Activated B cell treated with CpG ODN at 0.5 μM for 24 hours (primary cell): ENCODE results near the gene MFRP. TPM values are rescaled to one million over a fixed set of nuclear protein-coding genes. Genes with fewer than 3 reads are reported as not detected.

Experiments
- ATAC-seq: fragments of 200-7000 bp; cut with Tn5 transposase; one replicate; pipeline ENCODE4 v1.10.0; 2021; ENCODE audit warnings: low read depth, mild to moderate bottlenecking, moderate library complexity
- CTCF ChIA-PET: fragments of 350-600 bp; sonication (Branson Sonifier 250); formaldehyde crosslinking; loops from one replicate; lab custom pipeline; 2021; ENCODE audit warnings: antibody characterized with exemption; lab: Charles Lee
- POLR2A ChIA-PET: fragments of 350-600 bp; sonication (Branson Sonifier 250); formaldehyde crosslinking; loops from one replicate; lab custom pipeline; 2021; ENCODE audit warnings: antibody characterized with exemption; lab: Charles Lee
- DNase-seq: peaks from one replicate; pipeline ENCODE4 v3.0.0; 2022
- H3K27ac Mint-ChIP-seq: one replicate; pipeline ENCODE4 v1.8.0; 2020; ENCODE audit warnings: mixed read lengths
- H3K27me3 Mint-ChIP-seq: one replicate; pipeline ENCODE4 v1.8.0; 2021; ENCODE audit warnings: mixed read lengths
- H3K36me3 Mint-ChIP-seq: one replicate; pipeline ENCODE4 v1.8.0; 2021; ENCODE audit warnings: low read depth, mixed read lengths
- H3K4me1 Mint-ChIP-seq: one replicate; pipeline ENCODE4 v1.8.0; 2021; ENCODE audit warnings: mixed read lengths
- H3K4me3 Mint-ChIP-seq: one replicate; pipeline ENCODE4 v1.8.0; 2020; ENCODE audit warnings: mild to moderate bottlenecking, mixed read lengths
- H3K9me3 Mint-ChIP-seq: one replicate; pipeline ENCODE4 v1.8.0; 2020; ENCODE audit warnings: mixed read lengths
- intact Hi-C: fragments of 100-400 bp; cut with micrococcal nuclease; formaldehyde crosslinking; loops from one replicate; pipeline ENCODE4 v1.15.1; 2024
- total RNA-seq: library from RNA; stranded (reverse); gene quantifications from 2 replicates; pipeline ENCODE4 v1.2.3, GENCODE V29; 2022
- TF ChIP-seq, protein P1 (sequence below): fragments of 200-600 bp; IDR thresholded peaks from one replicate; pipeline ENCODE4 v1.8.0; 2022; ENCODE audit warnings: antibody characterized with exemption, mild to moderate bottlenecking

Gene MFRP
- total RNA-seq, 1 donor from 2014 or later: not detected

DNA sequence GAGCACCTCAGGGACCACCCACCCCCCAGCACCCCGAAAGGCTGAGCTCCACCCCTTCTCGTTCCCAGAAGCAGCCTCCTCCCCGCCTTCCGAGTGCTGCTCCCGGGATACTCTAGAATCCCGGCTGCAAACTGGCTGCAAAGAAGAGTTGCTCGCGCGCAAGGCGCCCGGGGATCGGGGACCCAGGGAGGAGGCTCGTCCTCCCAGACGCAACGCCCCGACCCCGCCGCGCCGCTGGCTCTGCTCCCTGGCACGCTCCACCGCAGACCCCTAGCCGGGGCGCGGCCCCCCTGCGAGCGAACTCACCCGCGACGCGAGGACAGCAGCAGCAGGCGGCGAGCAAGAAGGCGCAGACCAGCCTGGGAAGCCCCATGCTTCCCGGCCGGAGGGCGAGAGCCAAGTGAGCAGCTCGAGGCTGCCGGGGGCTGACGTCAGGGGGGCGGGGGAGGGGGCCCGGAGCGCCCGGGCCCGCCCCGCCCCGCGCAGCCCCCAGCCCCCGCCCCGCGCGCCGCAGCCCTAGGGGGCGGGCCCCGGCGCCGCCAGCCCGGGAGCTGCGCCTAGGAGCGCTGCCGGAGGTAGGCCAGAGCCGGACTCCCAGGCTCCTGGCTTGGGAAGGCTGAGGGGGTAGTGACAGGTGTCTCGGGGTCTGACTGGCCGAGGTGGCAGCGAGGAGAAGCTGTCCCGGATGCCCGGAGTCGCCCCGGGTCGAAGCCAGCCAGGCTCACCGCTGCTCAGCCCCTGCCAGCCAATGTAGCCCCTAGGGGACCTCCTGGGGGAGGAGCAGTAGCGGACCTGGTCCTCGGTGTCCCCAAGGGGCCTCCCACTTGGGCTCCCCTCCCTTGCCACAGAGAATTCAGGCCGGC lies 29.5 kb downstream of the MFRP start, which contains the start of gene MCAM:
Gene MCAM, minus strand, starts transcription at position 402 of the 863 bp plus-strand sequence. Its CDS starts 29 bp downstream, at position 373.
- Mint-ChIP-seq H3K9me3 (no peaks in the 10 kb centered on the region), H3K4me1 (peaks cover 46% of the 10 kb centered on the region), H3K4me3 (peak within 1 kb of the TSS; percentile 73), H3K36me3 (no peaks in the 10 kb centered on the region), H3K27me3 (peaks cover 26% of the 10 kb centered on the region), H3K27ac (no peak within 1 kb of the TSS)
- ATAC-seq (no peak), DNase-seq (no peak)
- intact Hi-C loops: loop anchor here (5.0 kb wide), 1 partner anchor 320 kb away; the partner anchor contains the start of gene CENATAC
- TF ChIP-seq, protein P1, sequence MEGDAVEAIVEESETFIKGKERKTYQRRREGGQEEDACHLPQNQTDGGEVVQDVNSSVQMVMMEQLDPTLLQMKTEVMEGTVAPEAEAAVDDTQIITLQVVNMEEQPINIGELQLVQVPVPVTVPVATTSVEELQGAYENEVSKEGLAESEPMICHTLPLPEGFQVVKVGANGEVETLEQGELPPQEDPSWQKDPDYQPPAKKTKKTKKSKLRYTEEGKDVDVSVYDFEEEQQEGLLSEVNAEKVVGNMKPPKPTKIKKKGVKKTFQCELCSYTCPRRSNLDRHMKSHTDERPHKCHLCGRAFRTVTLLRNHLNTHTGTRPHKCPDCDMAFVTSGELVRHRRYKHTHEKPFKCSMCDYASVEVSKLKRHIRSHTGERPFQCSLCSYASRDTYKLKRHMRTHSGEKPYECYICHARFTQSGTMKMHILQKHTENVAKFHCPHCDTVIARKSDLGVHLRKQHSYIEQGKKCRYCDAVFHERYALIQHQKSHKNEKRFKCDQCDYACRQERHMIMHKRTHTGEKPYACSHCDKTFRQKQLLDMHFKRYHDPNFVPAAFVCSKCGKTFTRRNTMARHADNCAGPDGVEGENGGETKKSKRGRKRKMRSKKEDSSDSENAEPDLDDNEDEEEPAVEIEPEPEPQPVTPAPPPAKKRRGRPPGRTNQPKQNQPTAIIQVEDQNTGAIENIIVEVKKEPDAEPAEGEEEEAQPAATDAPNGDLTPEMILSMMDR: no peak
- POLR2A ChIA-PET: interaction anchor here (0.5 to 0.8 kb wide), 2 partner anchors 21 to 215 kb away, joined by 3 to 9 read pairs; no protein-coding TSS in a partner anchor
- CTCF ChIA-PET: no interaction called here

DNA sequence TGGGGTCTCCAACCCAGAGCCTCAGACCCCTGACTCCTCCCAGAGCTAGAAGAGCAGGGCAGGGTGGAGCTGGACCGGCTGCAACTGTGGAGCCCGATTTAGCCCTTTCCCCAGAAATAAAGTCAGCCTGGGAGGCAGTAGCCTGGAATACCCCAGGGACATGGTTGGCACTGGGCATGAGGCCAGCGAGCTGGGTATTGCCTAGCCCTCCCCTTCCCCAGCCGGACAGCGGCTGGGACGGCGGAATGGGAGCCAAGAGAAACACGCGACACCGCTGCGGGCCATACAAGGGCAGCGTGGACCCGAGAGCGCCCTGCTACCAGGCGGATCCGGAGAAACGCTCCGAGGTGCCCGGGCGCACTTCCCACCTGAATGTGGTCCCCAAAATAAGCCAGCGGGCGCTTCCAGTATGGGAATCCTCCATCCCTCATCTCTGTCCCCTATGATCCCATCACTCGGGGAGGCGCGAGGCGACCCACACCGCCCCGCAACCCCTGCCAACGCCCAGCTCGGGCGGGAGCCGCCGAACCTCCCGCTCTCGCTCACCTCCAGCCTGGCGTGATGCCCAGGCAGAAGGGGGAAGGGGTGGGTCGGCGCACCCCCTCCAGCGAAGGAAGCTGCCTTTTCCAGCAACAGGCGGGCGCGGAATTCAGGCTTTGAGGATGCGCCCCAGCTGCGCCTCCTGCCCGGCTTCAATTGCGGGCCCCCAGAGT lies 30.3 kb downstream of the MFRP start:
- Mint-ChIP-seq H3K9me3 (no peaks in the 10 kb centered on the region), H3K27me3 (peaks cover 26% of the 10 kb centered on the region), H3K4me3 (peak overlapping the region; percentile 73), H3K27ac (no peak overlapping the region), H3K36me3 (no peaks in the 10 kb centered on the region), H3K4me1 (peaks cover 39% of the 10 kb centered on the region)
- intact Hi-C loops: loop anchor here (5.0 kb wide), 1 partner anchor 319 kb away; the partner anchor contains the start of gene CENATAC
- DNase-seq: no peak
- TF ChIP-seq, protein P1: no peak
- CTCF ChIA-PET: interaction anchor here (1.6 kb wide), 1 partner anchor 22 kb away, joined by 3 read pairs; no protein-coding TSS in a partner anchor
- ATAC-seq: no peak
- POLR2A ChIA-PET: interaction anchor here (0.8 to 1.5 kb wide), 2 partner anchors 22 to 147 kb away, joined by 3 read pairs; no protein-coding TSS in a partner anchor

DNA sequence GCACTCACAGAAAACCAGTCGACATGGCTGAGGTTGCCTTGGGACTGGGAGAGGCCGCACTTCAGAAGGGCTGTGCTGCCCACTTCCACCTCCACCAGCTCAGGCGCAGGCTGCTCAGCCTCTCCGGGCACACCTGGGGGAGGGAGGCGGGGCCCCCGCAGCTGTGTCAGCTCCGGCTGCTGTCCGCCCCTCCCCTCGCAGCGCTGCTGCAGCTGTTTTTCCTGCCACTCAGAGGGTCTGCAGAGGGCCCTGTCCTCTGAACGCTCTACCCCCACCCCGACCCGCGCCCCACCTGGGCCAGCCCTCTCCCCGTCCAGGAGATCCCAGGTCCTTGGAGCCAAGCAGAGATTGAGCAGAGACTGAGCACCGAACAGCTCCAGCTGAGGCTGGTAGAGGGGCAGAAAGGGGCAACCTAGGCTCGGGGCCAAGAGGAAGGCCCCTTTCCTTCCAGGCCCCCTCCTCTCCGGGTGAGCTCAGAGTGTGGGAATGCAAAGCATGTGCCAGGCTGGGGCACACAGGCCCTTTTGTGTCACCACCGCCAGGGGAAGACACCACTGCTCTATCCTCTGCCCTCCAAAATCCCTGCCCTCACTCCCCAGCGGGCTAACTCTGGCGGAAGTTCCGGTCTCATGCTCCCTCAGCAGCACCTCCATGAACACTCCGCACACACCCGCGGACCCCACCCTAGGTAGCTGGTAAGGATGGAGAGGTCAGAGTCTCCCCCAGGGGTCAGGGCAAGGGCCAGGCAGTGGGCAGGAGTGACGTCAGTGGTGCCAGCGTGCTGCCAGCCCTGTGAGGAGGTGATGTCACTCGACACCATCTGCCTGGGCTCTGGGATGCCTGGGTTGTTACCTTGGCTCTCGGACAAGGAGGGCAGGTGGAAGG lies 31.1 kb downstream of the MFRP start:
- intact Hi-C loops: loop anchor here (1.0 to 5.0 kb wide), 3 partner anchors 8 to 318 kb away; partner anchors contain the start of genes CENATAC and RNF26
- Mint-ChIP-seq H3K36me3 (no peaks in the 10 kb centered on the region), H3K9me3 (no peaks in the 10 kb centered on the region), H3K27ac (no peak overlapping the region), H3K4me1 (peaks cover 39% of the 10 kb centered on the region), H3K4me3 (peak overlapping the region; percentile 73), H3K27me3 (peaks cover 26% of the 10 kb centered on the region)
- ATAC-seq: peak; percentile 75
- no peak for DNase-seq
- ChIA-PET POLR2A (interaction anchor here (1.5 kb wide), 1 partner anchor 146 kb away, joined by 3 read pairs; no protein-coding TSS in a partner anchor), CTCF (interaction anchor here (1.1 to 1.6 kb wide), 3 partner anchors 8 to 23 kb away, joined by 3 read pairs; no protein-coding TSS in a partner anchor)
- TF ChIP-seq, protein P1: no peak

DNA sequence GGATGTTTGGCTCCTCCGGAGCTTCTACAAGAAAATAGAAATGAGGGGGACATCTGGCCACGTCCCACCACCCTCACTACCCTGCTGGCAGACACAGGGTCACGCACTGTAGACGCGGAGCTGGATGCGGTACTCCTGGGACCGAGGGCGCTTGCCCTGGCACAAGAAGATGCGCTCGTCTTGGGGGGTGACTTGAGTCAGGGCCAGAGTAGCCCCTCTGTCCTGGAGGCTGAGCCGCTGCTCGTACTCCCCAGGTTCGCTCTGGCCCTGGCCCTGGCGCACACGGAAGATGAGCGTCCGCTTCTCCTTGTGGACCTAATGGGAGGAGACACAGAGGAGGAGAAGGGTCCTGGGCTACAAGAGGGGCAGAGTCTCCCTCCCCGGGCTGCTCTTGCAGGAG lies 31.8 kb downstream of the MFRP start:
- H3K4me1 Mint-ChIP-seq: peaks cover 35% of the 10 kb centered on the region
- POLR2A ChIA-PET: no interaction called here
- TF ChIP-seq, protein P1: no peak

More for the DNA sequence above, 31.8 kb downstream of the MFRP start:
- DNase-seq (no peak), ATAC-seq (no peak)
- peaks cover 22% of the 10 kb centered on the region for H3K27me3 Mint-ChIP-seq
- intact Hi-C loops: loop anchor here (1.0 to 5.0 kb wide), 3 partner anchors 9 to 317 kb away; partner anchors contain the start of genes CENATAC and RNF26
- H3K27ac Mint-ChIP-seq: no peak overlapping the region
- no peaks in the 10 kb centered on the region for H3K9me3 Mint-ChIP-seq
- H3K4me3 Mint-ChIP-seq: peak overlapping the region; percentile 73
- CTCF ChIA-PET: interaction anchor here (0.6 to 1.6 kb wide), 4 partner anchors 8 to 220 kb away, joined by 3 to 5 read pairs (median 3); no protein-coding TSS in a partner anchor
- peaks cover 1% of the 10 kb centered on the region for H3K36me3 Mint-ChIP-seq
